GM21717 (cell line): Measurements from ENCODE around the gene CST4.
"Not testable (repeated sequence)": the region's sequence is repeated elsewhere in the genome, so short reads cannot be mapped to it uniquely, and the experiment has no call there.

Experiments
- ATAC-seq: cut with Tn5 transposase; IDR thresholded peaks from one replicate; pipeline ENCODE4 v1.9.1; 2021; ENCODE audit warnings: mild to moderate bottlenecking, moderate library complexity; ENCODE audit not compliant: unreplicated experiment

Gene CST4, protein sequence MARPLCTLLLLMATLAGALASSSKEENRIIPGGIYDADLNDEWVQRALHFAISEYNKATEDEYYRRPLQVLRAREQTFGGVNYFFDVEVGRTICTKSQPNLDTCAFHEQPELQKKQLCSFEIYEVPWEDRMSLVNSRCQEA

DNA sequence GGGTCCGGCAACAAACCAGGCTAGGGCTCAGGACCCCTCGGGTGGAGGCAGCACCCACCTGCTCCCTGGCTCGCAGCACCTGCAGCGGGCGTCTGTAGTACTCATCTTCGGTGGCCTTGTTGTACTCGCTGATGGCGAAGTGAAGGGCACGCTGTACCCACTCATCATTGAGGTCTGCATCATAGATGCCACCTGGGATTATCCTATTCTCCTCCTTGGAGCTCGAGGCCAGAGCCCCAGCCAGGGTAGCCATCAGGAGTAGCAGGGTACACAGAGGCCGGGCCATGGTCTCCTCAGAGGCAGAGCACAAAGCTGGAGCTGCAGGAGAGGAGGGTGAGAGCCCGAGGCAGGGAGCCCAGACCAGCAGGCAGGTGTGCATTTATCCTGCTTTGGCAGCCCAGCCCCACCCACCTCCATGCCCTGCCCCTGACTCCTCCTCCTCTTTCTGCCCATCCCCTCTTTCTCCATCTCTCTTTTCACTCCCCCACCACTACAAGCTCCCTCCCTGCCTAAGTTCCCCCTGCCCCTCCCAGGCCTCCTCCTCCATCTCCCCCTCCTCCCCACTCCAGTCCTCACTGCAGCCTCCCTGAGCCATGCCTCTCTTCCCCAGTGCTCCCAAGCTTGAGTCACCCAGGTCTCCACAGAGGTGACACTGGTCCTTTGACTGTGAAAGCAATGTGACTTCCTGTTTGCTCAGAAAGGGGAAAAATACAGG is at the start of gene CST4:
Gene CST4, minus strand, starts transcription at position 355 of the 715 bp plus-strand sequence. Its CDS starts 69 bp downstream, at position 286.
- not testable (repeated sequence) for ATAC-seq

DNA sequence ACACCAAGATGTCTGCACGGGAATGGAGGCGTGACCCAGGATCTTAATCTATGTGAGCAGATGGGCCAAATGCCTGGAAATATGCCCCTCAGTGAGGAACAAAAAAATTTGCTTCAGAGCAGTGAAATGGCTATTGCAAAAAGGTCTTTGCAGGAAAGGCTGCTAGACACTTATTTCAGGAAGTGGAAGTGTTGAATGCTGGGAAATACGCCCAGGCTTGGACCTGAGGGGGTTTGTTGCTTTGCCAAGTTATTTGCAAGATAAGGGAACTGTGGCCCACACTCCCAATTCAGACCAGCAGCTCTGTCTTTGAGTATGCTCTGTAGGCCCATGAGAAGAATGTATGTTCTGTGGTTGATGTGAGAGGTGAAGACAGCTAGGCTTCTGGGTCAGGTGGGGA is 46.6 kb upstream of the CST4 start:
- not testable (repeated sequence) for ATAC-seq

DNA sequence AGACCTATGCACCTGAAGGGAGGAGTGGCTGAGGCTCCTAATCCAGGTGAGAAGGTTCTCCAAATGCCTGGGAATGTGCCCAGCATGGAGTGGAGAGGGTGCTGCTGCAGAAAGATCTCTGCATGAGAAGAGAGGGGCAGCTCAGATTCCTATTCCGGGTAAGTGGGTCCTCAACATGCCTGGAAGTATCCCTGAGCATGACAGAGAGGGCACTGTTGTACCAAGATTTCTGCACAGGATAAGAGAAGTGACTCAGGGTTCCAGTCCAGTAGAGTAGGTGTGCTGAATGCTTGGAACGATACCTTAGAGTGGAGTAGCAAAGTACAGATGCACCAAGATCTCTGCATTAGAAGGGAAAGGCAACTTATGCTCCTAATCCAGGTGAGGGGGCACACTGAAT is 46.1 kb upstream of the CST4 start:
- not testable (repeated sequence) for ATAC-seq

DNA sequence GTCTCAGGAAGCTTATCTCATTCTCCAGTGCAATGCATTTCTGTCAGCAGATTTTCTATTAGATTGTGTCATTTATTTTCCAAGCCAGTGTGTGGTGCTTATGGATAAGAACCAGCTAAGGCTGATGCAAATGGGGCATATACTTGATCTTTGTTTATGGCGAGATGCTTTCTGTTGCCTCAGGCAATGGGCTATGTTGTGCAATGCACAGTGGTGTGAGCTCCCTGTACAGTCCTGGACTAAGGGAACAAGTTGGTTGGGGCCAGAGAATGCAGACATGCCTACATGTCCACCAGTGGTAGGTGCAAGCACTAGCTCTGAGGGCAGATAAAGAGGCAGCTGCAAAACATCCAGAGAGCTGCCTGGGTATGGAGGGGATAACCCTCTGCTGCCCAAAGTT is 45.6 kb upstream of the CST4 start:
- not testable (repeated sequence) for ATAC-seq

DNA sequence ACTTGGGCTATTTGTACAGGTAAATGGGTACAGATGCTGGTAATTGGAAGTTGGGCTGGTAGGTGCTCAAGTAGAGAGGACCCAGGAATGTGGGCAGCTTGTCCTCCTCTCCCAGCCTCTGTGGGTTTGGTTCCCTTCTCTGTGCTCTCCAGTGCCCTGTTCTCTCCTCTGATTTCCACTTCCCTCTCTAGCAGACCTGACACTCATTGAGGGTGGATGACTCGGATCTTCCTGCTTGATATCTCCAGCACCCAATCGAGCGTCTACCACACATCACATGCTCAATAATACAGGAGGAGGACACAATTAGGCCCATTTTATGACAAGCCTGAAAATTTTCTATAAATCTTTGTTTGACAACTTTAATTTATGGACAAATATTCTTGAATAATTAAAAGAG is 38.2 kb upstream of the CST4 start:
- ATAC-seq, result no peak

DNA sequence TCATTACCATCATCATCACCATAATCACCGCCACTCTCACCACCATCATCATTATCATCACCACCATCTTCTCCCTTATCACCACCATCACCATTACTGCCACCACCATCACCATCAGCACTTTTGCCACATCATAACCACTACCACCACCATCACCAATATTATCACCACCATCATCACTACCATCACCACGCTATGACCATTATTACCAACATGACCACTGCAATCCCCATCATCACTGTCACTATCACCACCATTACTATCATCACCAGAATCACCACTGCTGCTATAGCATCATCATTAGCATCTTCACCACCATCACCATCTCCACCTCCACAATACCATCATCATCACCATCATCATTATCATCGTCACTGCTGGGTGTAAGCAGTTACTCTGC is 36.3 kb upstream of the CST4 start:
- ATAC-seq, result no peak

GRCh38 chr20:23723659-23724307 is 34.9 kb upstream of the CST4 start:
- not testable (repeated sequence) for ATAC-seq

- not testable (repeated sequence) for ATAC-seq
Measured at GRCh38 chr20:23722851-23723250, 34.0 kb upstream of the CST4 start.

GRCh38 chr20:23721962-23722361 is 33.1 kb upstream of the CST4 start:
- no peak for ATAC-seq

DNA sequence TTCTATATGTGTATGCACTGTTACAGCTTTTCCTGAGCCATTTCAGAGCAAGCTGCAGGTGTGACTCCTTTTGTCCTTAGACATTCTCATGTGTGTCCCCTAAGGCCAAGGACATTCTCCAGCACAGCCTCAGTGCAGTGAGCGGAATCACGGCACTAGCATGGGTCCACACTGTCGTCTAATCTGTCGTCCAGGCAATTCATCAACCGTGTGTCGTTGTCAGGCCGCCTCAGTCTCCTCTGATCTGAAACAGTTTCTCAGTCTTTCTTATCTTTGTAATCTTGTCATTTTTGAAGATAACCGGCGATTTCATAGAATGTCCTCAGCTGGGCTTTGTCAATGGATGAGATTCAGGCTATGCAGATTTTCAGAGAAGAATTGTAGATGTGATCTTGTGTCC is 30.5 kb upstream of the CST4 start:
- ATAC-seq, result not testable (repeated sequence)

DNA sequence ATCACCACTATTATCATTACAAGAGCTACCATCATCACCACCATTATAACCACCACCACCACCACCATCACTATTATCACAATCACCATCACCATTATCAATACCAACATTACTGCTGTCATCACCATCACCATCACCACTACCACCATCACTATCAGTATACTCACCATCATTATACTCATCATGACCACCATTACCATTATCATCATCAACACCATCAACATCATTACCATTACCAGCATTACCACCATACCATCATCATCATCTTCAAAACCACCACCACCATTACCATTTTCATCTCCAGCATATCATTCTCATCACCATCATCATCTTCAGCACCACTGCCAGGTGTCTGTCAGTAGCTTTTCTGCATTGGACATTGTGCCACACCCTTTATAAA is 22.9 kb upstream of the CST4 start:
- ATAC-seq, result not testable (repeated sequence)

GRCh38 chr20:23710771-23711170 is 21.9 kb upstream of the CST4 start:
- no peak for ATAC-seq

- ATAC-seq, result no peak
Measured at GRCh38 chr20:23705895-23706294, 17.1 kb upstream of the CST4 start.

GRCh38 chr20:23702021-23702420 is 13.2 kb upstream of the CST4 start:
- no peak for ATAC-seq

DNA sequence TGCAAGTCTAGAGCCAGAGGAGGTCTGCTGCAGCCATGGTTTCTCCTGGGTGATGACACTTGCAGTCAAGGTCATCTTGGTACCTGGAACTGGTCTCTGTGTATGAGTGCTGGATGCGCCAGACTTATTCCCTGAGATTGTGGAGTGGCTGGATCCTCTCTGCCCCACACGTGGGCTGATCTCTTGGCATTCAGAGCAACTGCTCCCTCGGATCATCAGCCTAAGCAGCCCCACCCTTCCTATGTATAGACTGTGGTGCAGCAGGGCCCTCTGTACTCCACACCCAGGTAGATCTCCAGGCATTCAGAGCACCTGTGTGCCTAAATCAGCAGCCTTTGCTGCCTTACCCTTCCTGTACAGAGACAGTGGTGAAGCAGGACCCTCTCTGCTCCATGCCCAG is 12.1 kb upstream of the CST4 start:
- ATAC-seq, result no peak

DNA sequence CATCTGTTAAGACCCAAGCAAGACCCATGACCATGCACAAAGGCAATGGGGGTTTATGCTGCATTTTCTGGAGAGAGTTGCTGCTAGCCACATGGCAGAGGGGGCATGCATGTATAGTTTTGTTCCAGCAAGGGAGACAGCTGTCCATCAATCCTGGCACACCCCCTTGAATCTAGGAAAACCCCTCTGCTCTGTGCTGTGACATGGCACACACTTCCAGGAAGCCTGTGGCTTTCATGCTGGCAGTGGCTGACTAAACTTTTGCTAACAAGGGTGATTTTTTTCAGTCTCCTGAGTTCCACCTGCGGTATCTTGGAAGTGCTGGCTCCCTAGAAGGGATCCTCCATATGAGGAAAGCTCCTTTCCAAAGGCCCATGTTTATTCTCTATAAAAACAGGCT is 9.1 kb upstream of the CST4 start:
- ATAC-seq, result no peak

GRCh38 chr20:23695068-23695395 is 6.2 kb upstream of the CST4 start:
- not testable (repeated sequence) for ATAC-seq

- not testable (repeated sequence) for ATAC-seq
Measured at GRCh38 chr20:23694178-23695067, 5.6 kb upstream of the CST4 start.

DNA sequence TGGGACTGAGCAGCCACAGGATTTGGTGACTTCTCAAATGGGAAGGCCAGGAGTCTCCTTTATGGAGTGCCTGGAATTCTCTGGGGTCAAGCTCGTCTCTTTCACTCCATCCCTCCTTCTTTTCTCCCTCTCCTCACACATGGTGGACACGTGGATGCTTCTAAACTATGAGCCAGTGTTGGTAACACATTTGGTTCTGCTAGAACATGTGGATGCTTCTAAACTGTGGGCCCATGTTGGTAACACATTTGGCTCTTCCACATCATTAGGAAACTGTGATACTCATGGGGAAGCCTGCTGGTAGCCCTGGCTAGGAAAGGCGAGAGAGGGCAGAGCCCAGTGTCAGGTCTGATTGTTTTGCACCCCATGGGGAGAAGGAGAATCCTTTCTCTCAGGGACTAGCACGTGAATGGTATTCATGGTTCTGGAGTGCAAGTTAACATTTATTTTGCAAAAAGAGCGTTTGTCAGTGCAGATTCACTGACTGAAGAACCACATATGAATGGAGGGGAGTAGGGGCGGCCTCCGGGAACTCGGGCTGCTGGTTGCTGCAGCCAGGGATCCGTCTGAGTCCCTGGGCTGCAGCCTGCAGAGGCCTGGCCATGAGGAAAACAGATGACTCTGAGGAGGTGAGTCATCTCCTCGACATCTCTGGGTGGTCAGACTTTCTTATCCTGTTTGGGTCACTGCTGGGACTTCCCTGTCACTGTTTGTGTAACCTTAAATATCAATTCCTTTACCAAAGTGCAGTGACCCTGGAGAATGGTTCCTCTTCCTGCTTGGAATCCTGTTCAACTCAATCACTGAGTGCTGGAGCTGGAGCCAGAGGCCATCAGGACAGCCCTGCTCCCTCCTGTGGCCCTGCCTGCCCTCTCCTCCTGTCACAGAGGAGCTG is 4.1 kb upstream of the CST4 start:
- not testable (repeated sequence) for ATAC-seq

- ATAC-seq, result no peak
Measured at GRCh38 chr20:23691675-23692074, 2.8 kb upstream of the CST4 start.
